NCI-H524 treated with DMSO at 0.1 percent for 48 hours (cell line): ENCODE results near the gene GTPBP10.

Experiments
- DNase-seq: peaks from one replicate; lab custom pipeline; 2025; lab: John Stamatoyannopoulos, UW

Gene GTPBP10

DNA sequence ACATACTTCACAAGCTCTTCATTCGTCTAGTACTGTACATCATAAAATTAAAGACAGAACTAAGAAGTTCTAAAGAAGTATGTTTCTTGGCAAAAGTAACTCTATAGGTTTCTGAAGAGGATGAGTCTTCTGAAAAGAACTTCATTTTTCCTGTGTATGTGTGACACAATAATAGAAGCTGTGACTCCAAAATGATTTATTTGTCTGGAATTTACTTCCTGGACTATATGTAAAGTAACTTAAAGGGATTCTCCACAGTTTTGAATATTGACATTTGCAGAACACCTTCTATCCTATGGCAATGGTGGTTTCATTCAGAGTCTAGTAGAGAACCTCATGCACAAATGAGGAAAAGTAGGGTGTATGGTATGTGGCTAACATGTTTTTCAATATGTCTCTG, 36.9 kb downstream of the GTPBP10 start:
- DNase-seq, result no peak

- no peak for DNase-seq
These were observed 37.3 kb downstream of the GTPBP10 start for GRCh38 chr7:90383861-90384260.

DNA sequence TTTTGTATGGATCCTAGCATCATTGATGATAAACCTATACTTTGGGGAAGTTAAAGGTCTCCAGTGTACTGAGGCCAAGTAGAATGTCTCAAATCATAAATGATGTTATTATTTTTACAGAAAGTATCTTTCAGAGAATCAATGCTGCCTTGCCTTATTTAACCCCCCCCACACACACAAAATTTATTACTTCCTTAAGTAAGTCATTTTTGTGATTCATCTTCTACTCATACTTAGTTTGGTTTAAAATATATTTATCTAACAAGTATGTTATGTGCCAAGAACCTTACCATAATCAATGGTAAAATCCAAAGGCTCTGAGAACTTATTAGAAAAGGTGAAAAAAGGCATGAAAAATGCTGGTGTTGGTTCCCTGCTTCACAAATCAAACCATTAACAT, 37.9 kb downstream of the GTPBP10 start:
- DNase-seq, result no peak

GRCh38 chr7:90387470-90388240, 41.1 kb downstream of the GTPBP10 start:
- no peak for DNase-seq

GRCh38 chr7:90390926-90391325, 44.4 kb downstream of the GTPBP10 start:
- no peak for DNase-seq

GRCh38 chr7:90391488-90391887, 45.0 kb downstream of the GTPBP10 start:
- no peak for DNase-seq

DNA sequence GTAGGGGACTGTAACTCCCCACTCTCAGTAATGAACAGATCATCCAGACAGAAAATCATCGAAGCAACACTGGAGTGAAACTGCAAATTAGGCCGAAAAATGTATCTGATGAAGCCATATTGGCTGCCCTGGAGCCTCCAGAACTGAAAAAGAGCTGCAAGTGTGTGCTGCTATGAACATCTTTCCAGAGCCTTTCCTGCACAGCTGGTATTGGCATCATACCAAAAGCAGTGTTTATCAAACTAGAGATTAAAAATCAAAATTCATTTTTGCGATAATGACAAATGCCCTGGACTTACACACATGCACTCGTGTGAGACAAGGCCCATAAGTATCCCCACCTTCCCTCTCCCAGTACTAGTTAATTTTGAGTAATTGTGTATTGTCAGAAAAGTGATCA, 49.9 kb downstream of the GTPBP10 start:
- no peak for DNase-seq

DNA sequence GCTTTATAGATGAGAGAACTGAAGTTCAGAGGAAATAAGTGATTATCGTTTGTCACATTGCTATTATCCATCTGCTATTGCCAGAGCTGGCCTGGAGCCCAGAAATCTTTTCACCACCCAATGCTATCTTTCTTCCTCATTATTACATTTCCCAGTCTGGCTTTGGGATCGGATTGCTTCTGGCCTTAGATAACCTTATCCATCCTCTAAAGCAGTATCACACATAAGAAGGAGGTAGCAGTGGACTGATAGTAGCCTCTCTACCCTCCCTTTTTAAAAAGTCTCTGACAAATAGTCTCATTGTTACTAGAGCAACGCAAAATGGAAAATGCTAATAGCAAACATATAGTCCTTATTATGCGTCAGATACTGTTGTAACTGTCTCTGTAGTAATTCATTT, 55.5 kb downstream of the GTPBP10 start:
- peak; percentile 2 for DNase-seq

DNA sequence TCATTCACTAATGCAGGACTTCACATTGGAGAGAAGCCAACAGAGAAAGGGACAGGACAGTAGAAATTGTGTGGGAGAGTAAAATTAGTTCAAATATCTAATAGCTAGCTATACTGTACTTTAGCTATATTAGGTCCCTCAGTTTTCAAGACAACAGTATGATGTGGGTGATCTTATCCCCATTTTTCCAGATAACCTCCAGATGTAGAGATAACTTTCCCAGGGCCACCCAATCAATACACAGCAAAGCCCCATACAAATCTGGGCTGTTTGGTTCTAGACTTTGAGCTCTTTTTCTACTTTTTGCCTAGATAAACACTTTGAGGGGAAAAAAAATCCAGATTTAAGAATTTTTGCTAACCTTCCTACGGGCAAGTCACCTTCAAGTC, 56.3 kb downstream of the GTPBP10 start:
- DNase-seq, result no peak

DNA sequence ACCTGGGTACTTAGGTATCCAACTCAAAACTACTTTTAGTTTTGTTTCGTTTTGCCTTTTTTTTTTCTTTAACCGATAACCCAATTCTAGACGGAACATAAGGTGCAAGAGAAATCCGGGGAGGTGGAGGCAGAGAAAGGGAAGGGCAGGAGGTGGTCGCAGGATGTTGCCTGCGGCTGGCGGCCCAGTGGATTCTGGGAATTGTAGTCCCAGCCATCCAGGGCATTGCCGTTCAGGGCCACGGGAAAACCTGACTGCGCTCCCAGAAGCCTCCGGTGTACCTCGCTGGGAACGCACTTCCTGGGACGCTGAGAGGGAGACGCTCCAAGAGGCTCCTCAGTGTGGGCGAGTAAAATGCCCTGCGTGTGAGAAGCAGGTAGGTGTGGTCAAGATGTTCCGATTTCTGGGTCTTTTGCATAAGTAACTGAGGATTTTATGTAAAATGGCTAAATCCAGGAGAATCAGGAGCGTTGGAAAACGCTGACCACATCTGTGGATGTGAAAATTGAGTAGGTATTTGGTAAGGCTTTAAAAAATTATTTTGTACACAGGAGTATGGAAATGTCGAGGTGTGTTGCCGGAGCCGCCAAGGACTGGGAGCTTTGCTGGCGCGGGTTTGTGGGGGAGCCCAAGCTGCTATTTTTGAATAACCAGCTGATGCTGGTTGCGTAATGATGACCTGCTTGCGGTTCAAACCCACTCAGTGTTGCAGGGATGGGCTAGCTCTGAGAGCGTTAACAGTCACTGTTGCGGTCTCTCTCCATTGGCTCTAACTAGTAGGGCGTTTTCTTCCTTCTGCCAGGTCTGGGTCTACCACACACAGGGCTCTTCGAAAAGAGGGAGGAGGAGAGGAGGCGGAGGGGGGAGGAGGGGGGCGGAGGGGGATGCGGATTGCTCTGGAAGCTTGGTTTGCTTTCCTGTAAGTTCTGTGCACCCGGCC, 56.9 kb downstream of the GTPBP10 start, which contains the start of gene CLDN12:
CLDN12 (plus strand) TSS at position 288 of the 940 bp plus-strand sequence. CDS start 9,216 bp downstream, outside the sequence.
- peak; percentile 75 for DNase-seq

DNA sequence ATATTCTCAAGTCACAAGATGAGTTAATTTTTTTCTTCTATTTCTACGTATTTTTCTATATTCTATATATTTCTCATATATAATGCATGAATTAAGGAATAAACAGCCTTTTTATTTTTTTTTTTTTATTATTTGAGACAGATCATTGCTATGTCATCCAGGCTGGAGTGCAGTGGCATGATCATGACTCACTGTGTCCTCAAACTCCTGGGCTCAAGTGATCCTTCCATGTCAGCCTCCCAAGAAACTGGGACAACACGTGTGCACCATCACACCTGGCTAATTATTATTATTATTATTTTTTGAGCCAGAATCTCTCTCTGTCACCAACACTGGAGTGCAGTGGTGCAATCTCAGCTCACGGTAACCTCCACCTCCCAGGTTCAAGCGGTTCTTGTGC, 58.3 kb downstream of the GTPBP10 start:
- no peak for DNase-seq

DNA sequence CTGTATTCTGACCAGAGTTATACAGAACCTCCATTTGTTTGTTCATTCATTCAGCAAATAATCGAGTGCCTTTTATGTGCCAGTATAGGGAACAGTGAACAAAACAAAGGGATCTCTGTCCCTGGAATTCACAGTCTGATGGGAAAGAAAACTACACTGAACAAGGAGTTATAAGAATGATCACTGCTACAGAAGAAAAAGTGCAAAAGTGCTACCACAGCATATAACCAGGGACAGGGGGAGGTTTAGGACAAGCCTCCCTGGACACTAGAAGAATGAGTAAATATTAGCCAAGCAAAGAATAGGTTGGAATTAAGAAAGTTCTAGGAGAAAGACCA, 60.9 kb downstream of the GTPBP10 start:
- DNase-seq, result no peak

- DNase-seq, result no peak
These were observed 61.6 kb downstream of the GTPBP10 start for GRCh38 chr7:90408142-90408541.

DNA sequence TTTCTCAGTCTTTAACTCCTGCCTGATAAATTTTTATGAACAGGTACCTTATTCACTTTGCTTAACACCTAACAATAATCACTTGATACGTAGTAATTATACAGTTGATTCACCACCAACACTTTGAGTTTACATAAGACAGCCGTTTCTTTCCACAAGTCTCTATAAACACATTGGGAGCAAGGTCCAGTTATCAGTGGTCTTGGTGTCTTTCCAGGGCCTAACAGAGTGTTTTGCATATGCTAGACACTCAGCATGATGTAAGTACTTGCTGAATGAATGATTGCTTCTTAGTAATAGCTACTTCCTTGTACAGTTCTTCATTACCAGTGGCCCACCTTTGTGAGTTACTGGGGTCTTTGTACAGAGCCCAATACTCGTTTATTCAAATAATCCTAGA, 63.2 kb downstream of the GTPBP10 start:
- DNase-seq, result no peak

- no peak for DNase-seq
These were observed 65.0 kb downstream of the GTPBP10 start for GRCh38 chr7:90411510-90411909.

DNA sequence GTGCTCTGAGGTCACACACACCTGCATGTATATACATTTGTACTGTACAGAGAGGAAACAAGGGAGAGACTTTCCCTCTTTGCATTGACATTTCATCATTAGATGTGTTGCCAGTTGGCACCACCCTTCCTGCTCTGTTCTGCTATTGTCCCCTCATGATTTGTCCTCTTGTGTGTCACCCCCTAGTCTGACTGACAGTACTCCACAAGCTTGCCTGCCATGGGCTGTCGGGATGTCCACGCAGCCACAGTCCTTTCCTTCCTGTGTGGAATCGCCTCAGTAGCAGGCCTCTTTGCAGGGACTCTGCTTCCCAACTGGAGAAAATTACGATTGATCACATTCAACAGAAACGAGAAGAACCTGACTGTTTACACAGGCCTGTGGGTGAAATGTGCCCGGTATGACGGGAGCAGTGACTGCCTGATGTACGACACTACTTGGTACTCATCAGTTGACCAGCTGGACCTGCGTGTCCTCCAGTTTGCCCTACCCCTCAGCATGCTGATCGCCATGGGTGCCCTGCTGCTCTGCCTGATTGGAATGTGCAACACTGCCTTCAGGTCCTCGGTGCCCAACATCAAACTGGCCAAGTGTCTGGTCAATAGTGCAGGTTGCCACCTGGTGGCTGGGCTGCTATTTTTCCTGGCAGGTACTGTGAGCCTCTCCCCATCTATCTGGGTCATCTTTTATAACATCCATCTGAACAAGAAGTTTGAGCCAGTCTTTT, 66.1 kb downstream of the GTPBP10 start:
- DNase-seq, result no peak

GRCh38 chr7:90413185-90413528, 66.6 kb downstream of the GTPBP10 start:
- DNase-seq, result no peak

GRCh38 chr7:90421651-90422050, 75.1 kb downstream of the GTPBP10 start:
- no peak for DNase-seq

DNA sequence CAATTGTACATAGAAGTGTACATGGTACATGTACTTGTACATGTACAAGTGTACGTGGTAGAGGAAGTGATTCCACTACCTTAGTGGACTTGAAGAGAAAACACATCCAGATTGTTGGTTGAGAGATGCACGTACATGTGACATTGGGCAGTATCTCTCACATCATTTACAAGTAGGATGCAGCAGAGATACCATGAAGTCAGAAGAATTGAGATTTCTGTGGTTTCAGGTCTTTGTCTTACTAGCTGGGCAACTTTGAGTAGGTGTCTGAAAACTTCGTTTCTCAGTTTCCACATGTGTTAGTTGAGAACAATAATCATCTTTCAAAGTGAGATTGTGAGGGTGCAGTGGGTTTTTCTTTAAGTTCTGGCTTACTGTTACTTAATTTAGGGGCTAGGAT, 78.2 kb downstream of the GTPBP10 start:
- no peak for DNase-seq

DNA sequence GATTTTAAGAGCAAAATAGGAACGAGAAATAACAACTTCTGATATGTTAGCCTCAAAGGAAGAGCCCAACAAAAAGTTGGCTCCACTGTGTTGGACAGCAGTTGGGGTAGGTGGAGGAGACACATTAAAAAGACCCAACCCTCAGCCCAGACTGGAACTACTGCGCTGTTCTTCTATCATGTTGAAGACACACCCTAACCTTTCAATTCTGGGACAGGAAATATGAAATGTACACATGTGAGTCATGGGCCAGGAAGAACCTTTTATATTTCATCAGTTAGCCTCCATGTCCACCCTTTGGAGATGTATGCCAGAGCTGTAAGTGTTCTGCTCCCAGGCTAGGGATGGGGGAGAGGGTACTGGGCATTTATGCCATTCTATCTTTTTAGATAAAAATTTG, 78.9 kb downstream of the GTPBP10 start:
- no peak for DNase-seq

DNA sequence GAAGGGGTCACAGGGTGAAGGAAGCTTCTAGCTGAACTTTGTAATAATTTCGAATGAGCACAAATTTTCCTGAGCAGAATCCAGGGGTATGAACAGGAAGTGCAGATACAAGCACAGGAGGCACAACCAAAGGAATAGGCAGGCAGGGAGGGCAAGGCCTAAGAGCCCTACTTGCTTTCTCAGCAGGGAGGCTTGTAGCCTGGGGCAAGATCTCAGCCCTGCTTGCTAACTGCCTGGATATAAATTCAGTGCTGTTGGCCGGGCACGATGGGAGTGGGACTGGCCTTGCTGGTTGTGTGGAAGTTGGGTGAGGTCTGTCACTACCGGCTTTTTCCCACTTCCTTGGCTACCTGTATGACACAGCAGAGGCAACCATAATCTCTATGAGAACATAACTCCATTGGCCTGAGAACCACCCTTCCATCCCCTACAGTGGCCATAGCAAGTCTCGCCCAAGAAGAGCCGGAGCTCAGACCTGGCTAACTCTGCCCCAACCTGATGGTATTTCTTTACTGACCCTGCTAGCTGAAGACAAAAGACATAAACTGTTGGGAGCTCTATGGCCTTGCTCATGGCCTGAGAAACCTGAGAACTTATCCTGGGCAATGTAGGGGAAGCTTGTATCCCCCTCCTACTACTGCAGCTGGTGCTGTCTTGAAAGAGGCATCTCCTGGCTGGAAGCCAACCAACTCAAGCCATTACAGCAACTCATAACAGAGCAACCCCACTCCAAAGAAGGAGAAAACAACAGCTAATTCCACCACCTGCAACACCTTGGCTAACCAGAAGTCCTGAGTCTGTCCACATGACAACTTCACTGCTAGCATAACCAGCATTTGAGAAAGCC, 84.3 kb downstream of the GTPBP10 start:
- DNase-seq, result peak; percentile 4

- DNase-seq, result no peak
These were observed 86.2 kb downstream of the GTPBP10 start for GRCh38 chr7:90432752-90433151.
